Hepatocyte (in vitro differentiated cells): ENCODE measurements around the gene GGA3. TPM values are rescaled to one million over a fixed set of nuclear protein-coding genes. Genes with fewer than 3 reads are reported as not detected.

Experiments
- DNase-seq: peaks from one replicate; pipeline ENCODE4 v3.0.0-alpha.2; 2016; ENCODE audit warnings: low spot score
- H2AFZ ChIP-seq: fragments of 200-600 bp; sonication (generic); 2 replicates; pipeline ENCODE4 v1.6.0; 2016; ENCODE audit warnings: antibody characterized with exemption, mild to moderate bottlenecking
- H3K27ac ChIP-seq: fragments of 200-600 bp; sonication (generic); 2 replicates; pipeline ENCODE4 v1.5.1; 2016; ENCODE audit warnings: mild to moderate bottlenecking
- H3K27me3 ChIP-seq: fragments of 200-600 bp; sonication (generic); 2 replicates; pipeline ENCODE4 v1.6.1; 2016
- H3K36me3 ChIP-seq: fragments of 200-600 bp; sonication (generic); replicated peaks from 2 replicates; pipeline ENCODE4 v1.5.1; 2016; ENCODE audit warnings: low read depth; ENCODE audit not compliant: insufficient read depth
- H3K4me1 ChIP-seq: fragments of 200-600 bp; sonication (generic); 2 replicates; pipeline ENCODE4 v1.5.1; 2016; ENCODE audit warnings: mild to moderate bottlenecking, moderate library complexity; ENCODE audit not compliant: insufficient read depth
- H3K4me2 ChIP-seq: fragments of 200-600 bp; sonication (generic); 2 replicates; pipeline ENCODE4 v1.6.0; 2016
- H3K4me3 ChIP-seq: fragments of 200-600 bp; sonication (generic); 2 replicates; pipeline ENCODE4 v1.5.1; 2016; ENCODE audit warnings: mild to moderate bottlenecking
- H3K79me2 ChIP-seq: fragments of 200-600 bp; sonication (generic); 2 replicates; pipeline ENCODE4 v1.6.0; 2017; ENCODE audit warnings: mild to moderate bottlenecking
- H3K9me2 ChIP-seq: fragments of 200-600 bp; sonication (generic); replicated peaks from 2 replicates; pipeline ENCODE4 v1.6.0; 2017; ENCODE audit warnings: mild to moderate bottlenecking; ENCODE audit not compliant: insufficient read depth
- H3K9me3 ChIP-seq: fragments of 200-600 bp; sonication (generic); 2 replicates; pipeline ENCODE4 v1.5.1; 2016; ENCODE audit warnings: low read depth, mild to moderate bottlenecking
- H4K20me1 ChIP-seq: fragments of 200-600 bp; sonication (generic); 2 replicates; pipeline ENCODE4 v1.6.0; 2016; ENCODE audit warnings: mild to moderate bottlenecking; ENCODE audit not compliant: insufficient read depth, poor library complexity, severe bottlenecking
- CTCF ChIP-seq: fragments of 200-600 bp; sonication (generic); IDR thresholded peaks from 2 replicates; pipeline ENCODE4 v1.5.1; 2016; ENCODE audit warnings: antibody characterized with exemption, mild to moderate bottlenecking; ENCODE audit not compliant: poor library complexity
- EZH2 ChIP-seq: fragments of 200-600 bp; sonication (generic); IDR thresholded peaks from 2 replicates; pipeline ENCODE4 v1.6.1; 2016; ENCODE audit warnings: antibody characterized with exemption, mild to moderate bottlenecking, borderline replicate concordance
- EZH2phosphoT487 ChIP-seq: fragments of 200-600 bp; sonication (generic); IDR thresholded peaks from one replicate; pipeline ENCODE4 v1.6.1; 2018; ENCODE audit warnings: antibody characterized with exemption, mild to moderate bottlenecking, low read depth, moderate library complexity; ENCODE audit not compliant: unreplicated experiment, severe bottlenecking
- WGBS: methylation state at CpG from one replicate; pipeline ENCODE4 v1.1.6; 2016; ENCODE audit warnings: low lambda C conversion rate; ENCODE audit errors: missing lambda C conversion rate; 5-methylcytosine and 5-hydroxymethylcytosine counted together
- polyA plus RNA-seq: library from polyadenylated mRNA; unstranded; fragments of >200 nt; fragmentation: Nextera tagmentation; extraction: Ambion mirVana; gene quantifications from 2 replicates; pipeline ENCODE4 v1.2.1, GENCODE V29; 2016
- total RNA-seq: library from RNA; depleted of rRNA; stranded (reverse); fragments of >200 nt; gene quantifications from 2 replicates; pipeline ENCODE4 v1.2.3, GENCODE V29; 2014

The GGA3 gene
- total and polyA plus RNA-seq, 2 experiments from 2014 or later: 20.2 to 24.4 TPM

DNA sequence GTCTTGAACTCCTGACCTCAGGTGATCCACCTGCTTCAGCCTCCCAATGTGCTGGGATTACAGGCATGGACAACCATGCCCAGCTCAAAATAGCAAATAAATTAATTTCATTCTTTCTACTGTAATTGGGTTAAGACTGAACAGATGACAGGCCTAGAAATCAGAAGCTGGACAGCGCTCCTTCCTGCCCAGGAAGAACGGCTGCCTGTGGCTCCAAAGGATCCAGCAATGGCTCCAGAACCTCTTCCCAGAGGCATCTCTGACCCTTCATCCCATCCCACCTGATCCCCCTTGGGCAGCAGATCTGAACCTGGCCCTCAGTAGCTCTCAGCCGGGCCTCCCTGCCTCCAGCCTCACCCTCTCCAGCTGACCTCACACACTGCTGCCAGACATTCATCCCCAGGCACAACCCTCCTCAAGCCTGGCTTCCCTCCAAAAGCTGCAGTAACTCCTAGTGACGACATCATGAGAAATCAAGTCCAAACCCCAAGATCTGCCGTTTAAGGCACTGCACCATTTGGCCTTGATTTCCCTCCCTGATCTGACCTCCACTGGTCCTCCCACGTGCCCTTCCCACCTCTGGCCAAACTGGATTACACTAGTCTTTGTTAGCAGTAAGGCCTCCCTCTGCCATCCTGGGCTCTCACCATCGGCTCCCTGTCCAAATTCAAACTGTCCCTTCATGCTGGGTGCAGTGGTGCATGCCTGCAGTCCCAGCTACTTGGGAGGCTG, 12.7 kb upstream of the GGA3 start:
- Histone ChIP-seq H3K36me3 (no peaks in the 10 kb centered on the region), H3K4me1 (peaks cover 7% of the 10 kb centered on the region), H2AFZ (no peak overlapping the region), H3K27me3 (no peaks in the 10 kb centered on the region), H3K27ac (no peak overlapping the region), H3K4me3 (no peak overlapping the region), H4K20me1 (no peaks in the 10 kb centered on the region), H3K79me2 (no peaks in the 10 kb centered on the region), H3K9me2 (no peaks in the 10 kb centered on the region), H3K9me3 (no peaks in the 10 kb centered on the region), H3K4me2 (no peak overlapping the region)
- DNase-seq: no peak
- TF ChIP-seq EZH2: no peak
- no peak for TF ChIP-seq EZH2phosphoT487
- no peak for TF ChIP-seq CTCF
- WGBS: 84% methylated on average over 7 of the region's 7 CpGs

DNA sequence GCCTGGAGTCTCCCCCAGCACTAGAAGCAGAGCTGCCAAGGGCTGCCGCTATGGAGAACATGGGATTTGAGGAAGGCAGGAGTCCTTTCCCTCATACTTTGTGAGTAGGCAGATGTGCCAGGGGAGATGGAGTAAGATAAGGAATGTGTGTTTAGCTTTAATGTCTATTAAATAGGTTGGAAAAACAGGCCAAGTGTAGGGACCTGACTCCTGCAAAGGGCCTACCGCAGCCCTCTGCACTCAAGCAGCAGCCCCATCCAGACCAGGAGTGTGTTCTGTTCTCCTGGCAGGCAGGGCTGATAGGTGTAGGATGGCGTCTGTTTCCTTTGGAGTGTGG, 11.4 kb upstream of the GGA3 start:
- Histone ChIP-seq H3K36me3 (no peaks in the 10 kb centered on the region), H3K27me3 (no peaks in the 10 kb centered on the region), H3K9me2 (no peaks in the 10 kb centered on the region), H3K9me3 (no peaks in the 10 kb centered on the region), H3K4me1 (peaks cover 7% of the 10 kb centered on the region), H3K4me3 (no peak overlapping the region), H2AFZ (no peak overlapping the region), H3K79me2 (no peaks in the 10 kb centered on the region), H4K20me1 (no peaks in the 10 kb centered on the region), H3K27ac (no peak overlapping the region), H3K4me2 (no peak overlapping the region)
- no peak for TF ChIP-seq CTCF
- no peak for TF ChIP-seq EZH2phosphoT487
- DNase-seq: no peak
- 92% methylated on average over 3 of the region's 3 CpGs for WGBS

DNA sequence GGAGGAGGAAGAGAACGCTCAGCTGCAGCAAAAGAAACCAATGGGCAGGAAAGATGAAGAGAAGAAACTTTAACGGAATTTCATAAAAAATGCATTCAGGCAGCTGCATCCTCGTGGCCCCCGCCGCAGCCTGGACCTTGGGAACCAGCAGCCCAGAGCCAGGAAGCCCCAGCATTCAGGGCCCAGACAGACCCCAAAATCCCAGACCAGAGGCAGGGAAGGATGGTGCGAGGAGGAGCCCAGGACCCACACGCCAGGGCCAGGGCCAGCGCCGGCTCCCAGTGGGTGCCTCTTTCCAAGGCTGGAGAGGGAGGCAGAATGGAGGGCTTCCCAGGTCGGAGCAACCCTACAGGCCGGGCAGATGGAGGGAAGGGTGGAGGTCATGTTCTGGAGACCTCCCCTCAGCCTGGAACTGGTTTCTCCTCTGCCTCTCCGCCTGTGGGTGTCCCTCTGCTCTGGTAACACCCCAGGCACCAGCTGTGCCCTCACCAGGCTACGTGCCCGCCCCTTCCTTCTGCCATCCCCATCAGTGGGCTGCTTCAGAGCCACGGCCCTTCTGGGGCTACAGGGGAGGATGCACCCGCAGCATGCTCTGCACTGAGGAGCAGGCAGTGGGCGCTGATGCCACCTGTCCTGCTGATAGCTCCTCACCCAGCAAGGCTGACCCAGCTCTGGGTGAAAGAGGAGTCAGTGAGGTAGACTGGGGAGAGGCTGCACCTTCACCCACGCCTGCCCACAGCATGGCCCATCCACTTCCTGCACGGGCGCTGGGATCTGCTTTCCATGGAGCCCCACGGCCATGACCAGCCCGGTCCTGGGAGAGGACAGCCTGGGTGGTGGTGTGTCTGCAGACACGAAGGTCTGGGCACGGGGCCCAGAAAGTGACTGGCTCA, 10.8 kb upstream of the GGA3 start:
- peak overlapping the region; percentile 100 for H3K4me2 ChIP-seq
- no peaks in the 10 kb centered on the region for H3K36me3 ChIP-seq
- peaks cover 7% of the 10 kb centered on the region for H3K4me1 ChIP-seq
- no peaks in the 10 kb centered on the region for H3K27me3 ChIP-seq
- H3K9me3 ChIP-seq: no peaks in the 10 kb centered on the region
- H3K9me2 ChIP-seq: no peaks in the 10 kb centered on the region
- H2AFZ ChIP-seq: peak overlapping the region; percentile 100
- H3K4me3 ChIP-seq: peak overlapping the region; percentile 88
- DNase-seq: no peak
- H3K79me2 ChIP-seq: no peaks in the 10 kb centered on the region
- TF ChIP-seq EZH2: no peak
- no peak for TF ChIP-seq EZH2phosphoT487
- TF ChIP-seq CTCF: no peak
- H3K27ac ChIP-seq: no peak overlapping the region
- H4K20me1 ChIP-seq: no peaks in the 10 kb centered on the region
- 70% methylated on average over 24 of the region's 24 CpGs for WGBS
